T-helper 1 cell (primary cell): ENCODE results near the gene TP53I3.
"Not testable (repeated sequence)": the region's sequence is repeated elsewhere in the genome, so short reads cannot be mapped to it uniquely, and the experiment has no call there.

Experiments used
- DNase-seq, 5 donors: peaks; one replicate each; pipeline ENCODE4 v3.0.0-alpha.2; 2012 to 2020

The TP53I3 gene

DNA sequence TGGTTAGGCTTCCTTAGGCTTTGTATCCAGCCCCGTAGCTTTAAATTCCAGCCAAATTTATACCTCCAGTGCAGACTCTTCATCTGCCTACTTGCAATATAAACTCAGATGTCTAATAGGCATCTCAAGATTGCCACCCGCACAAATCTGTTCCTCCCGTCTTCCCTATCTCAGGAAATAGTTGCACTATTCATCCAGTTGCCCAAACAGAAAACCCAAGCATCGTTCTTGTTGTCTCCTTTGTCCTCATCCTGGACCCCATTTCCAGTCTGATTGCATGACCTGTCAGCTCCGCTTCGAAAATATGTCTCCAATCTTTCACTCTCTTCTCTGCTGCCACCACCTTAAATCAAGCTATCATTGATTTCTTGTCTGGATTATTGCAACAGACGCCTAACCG is 32.8 kb downstream of the TP53I3 start:
- DNase-seq, result no peak

DNA sequence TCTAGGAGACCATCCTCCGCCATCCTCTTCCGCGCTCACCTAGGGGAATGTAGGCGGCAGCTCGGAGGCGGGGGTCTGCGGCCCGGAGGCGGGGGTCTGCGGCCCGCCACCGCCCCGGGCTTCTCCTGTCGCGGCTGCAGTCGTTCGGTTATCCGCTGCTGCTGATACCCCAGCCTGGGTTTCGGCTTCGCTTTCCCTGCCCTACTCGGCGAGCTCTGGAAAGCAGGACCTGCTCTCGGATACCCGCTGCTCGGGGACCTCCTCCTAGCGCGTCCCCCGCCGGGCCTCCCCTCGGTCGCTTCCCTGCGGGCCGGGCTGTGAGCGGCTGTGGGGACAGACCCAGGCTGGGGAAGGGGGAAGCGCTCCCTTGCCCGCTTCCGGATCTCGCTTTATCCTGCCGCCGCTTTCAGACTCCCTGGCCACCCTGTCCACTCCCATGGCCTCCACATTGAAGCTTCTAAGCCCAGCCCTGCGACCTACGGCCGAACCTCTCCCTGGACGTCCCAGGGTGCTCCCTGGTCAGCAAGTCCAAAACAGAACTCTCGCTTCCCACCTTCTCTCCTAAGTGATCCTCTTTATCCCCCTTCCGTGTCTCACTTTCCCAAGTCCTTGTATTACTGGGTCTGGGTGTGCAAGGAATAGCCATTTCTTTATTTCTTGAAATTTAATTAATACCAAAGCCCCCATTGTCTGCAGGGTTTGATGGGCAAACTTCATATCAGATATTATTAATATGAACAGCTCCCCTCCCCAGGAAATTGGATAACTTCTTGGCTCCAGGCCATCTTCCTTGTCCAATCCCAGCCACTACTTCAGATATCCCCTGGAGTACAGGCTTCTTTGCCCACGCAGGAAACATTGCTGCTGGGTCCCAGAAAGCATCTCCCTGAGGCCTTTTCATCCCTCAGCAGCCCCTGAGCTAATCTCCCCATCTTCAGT is 34.3 kb downstream of the TP53I3 start:
- DNase-seq, result peak in 1 of 5 donors; percentile 12

DNA sequence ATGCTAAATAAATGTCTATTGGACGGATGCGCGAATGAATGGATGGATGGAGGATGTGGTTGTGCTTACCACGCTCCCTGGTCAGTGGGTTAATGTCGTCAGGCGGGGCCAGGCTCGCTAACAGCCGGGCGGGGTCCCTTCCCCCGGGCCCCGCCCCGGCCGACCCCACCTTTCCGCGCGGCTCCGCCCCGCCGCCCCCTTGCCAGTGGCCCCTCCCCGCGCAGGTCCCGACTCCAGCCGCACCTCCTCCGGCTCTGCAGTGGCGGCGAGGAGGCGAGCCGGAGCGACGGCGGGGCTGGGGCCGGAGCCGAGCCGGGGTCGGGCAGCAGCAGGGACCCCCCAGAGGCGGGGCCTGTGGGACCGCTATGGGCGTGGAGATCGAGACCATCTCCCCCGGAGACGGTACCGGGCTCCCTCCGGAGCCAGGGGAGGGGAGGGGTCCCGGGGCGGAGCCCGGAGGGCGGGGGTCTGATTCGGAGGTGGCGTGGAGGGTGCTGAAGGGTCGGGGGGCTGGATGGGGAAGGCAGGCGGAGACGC is 35.1 kb downstream of the TP53I3 start, which contains the start of gene FKBP1B:
Gene FKBP1B (plus strand): TSS at position 257 of the 537 bp plus-strand sequence. CDS start 109 bp downstream, at position 366.
- DNase-seq, result peak; percentile 33 to 54 (median 39)

DNA sequence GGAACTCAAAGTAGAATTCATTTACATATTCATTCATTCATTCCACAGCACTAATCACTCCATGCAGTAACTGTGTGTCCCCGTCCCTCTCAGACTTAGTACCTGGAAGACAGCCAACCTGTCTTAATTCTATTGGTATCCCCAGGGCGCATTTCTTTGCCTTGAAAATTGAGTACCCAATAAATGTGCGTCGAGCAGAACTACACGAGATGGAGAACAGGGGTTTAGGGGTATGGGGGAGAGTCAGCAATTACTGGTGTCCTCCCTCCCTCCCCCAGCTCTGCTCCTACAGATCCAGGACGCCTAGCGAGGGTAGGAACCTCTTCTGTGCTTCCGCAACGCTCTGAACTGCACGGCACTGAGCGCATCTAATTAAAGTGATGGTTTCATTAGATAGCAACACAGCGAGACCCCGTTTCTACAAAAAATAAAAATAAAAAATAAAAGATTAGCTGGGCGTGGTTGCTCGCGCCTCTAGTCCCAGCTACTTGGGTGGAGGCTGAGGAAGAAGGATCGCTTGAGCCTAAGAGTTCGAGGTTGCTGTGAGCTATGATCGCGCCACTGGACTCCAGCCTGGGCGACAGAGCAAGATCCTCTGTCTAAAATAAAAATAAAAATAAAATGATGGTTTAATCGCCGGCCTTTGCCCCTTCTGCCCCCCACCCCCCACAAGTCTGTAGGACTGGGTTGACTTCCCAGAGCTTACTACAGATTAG is 35.7 kb downstream of the TP53I3 start:
- DNase-seq, result no peak

DNA sequence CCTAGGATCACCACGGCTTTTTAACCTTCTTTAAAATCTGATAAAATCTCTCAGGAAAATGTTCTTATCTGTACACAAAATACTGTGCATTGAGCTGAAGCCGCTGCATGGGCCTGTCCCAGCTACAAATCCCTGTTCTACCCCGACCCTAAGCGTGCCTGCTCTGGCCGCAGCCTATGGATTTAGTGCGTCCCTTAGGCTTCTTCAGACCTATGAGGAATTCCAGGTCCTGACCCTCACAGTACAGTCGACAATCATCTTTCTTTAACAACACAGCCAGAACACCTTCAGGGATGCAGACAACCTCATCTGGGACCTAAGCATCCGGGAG is 37.0 kb downstream of the TP53I3 start:
- no peak for DNase-seq

DNA sequence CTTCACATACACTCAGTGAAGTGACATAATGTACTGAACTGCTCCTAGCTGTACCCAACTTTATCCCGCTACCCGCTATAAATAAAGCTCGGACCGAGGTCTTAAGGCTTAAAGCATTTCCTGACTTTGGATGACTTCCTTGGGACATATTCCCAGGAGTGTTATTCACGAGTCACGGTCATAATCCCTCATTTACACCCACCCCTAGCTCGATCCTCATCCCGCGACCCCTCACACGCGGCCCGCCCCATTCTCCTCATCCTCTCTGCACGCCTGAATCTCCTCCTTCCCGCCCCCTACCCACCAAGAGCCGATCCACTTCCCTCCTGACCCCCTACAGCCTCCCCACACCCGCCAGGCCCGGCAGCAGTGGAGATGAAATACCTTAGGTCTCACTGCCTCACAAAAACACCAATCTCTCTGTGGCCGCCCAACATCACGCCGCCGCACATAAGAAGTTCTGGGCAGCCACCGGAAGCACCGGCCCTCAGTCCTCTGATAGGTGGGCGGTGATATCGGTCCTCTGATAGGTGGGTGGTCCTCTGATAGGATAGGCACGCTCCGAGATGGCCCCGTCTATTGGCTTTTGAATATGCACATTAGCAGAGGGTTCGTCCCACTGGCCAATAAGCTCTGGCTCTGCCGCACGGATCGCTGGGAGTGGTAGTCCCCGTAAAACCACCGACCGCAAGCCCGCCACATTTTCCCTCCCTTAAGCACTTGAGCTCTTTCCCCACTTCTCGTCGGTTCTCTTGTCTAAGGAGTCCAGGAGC is 37.5 kb downstream of the TP53I3 start, which contains the start of gene WDCP:
Gene WDCP (minus strand): TSS at position 462 of the 773 bp plus-strand sequence. CDS start 7,897 bp downstream, outside the sequence.
- peak; percentile 86 to 98 (median 91) for DNase-seq

DNA sequence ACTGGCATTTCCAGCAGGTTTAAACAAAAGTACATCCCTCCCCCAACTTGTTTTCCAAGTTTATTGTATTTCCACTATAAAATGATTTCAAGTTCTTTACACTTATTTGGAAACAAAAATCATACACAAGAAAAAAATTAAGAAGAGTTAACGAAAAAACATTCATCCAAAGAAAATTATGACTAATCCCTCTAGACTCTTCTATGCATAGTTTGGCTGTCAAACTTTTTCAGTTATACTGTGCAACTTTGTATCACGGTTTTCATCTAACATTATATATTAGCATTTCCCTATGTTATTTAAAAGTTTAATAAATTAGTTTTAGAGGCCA is 38.1 kb downstream of the TP53I3 start:
- DNase-seq, result no peak

DNA sequence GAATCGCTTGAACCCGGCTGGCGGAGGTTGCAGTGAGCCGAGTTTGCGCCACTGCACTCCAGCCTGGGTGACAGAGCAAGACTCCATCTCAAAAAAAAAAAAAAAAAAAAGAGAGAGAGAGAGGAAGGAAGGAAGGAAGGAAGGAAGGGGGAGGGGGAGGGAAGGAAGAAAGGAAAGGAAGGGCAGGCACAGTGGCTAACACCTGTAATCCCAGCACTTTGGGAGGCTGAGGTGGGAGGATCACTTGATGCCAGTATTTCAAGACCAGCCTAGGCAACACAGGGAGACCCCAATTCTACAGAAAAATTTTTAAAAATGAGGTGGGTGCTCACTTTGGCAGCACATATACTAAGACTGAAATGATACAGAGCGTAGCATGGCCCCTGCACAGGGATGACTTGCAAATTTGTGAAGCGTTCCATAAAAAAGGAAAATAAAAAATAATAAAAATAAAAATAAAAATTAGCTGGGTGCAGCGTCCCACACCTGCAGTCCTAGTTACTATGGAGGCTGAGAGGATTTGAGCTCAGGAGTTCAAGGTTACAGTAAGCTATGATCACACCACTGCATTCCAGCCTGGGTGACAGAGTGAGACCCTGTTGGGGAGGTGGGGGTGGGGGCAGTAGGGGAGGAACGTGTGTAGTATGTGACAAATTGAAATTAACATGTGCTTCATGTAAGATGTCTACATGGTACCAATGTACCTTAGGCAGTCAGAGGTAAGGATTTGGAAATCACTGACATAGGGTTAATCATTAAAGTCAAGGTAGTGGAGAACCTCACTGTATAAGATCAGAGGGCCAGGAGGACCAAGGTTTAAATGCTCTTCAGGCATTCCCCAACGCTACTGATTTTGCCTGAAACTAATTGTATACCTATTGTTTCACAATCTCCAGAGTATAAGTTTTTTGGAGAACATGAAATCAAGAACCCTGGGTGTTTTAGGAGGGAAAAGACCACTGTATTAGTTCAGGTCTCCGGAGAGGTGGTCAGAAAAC is 38.8 kb downstream of the TP53I3 start:
- no peak for DNase-seq

DNA sequence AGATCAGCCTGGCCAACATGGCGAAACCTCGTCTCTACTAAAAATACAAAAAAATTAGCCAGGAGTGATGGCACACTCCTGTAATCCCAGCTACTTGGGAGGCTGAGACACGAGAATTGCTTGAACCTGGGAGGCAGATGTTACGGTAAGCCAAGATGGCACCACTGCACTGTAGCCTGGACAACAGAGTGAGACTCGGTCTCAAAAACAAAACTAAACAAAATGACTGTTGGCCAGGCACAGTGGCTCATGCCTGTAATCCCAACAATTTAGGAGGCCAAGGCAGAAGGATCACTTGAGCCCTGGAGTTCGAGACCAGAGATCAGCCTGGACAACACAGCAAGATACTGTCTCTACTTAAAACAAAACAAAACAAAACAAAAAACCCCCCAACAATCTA is 41.5 kb downstream of the TP53I3 start:
- DNase-seq, result not testable (repeated sequence)

DNA sequence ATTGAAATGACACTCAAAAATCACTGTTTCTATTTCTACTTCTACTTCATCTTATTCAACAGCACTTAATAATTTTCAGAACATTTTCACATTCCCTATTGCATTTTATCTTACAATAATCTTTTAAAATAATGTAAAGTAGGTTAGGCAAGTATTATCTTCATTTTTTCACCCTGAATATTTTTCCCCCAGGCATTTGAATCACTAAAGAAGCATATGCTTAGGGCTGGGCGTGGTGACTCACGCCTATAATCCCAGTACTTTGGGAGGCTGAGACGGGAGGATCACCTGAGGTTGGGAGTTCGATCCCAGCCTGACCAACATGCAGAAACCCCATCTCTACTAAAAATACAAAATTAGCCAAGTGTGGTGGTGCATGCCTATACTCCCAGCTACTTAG is 44.1 kb downstream of the TP53I3 start:
- DNase-seq, result no peak

DNA sequence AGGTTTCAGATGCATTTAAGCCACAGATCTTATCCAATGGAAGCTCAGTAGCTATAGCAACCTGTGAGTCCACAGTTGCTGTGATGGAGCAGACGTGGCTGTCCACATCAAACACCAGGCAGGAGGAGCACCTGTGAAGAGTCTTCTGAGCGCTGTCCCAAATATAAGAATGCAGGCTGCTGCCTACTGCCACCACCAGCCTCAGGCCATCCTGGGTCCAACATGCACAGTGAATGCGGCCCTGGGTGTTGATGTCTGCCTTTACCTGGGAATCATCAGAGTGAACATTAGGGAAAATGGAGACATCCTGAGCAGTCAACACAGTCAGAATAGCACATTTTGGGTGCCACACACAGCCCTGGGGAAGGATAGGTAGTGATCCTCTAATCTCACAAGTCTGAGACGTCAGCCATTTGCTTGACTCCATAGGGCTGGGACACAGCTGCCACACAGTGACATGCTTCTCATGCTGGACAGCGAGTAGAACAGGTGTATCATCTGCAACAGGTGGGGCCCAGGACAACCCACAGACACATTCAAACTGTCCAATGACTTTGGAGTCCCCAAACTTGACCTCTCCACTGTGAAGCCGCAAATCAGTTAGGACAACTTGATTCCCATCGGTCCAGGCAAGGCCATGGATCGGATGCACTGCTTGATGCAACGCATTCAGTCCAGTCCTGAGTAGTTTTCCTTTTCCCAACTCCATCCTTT is 45.7 kb downstream of the TP53I3 start:
- DNase-seq, result no peak
